ENCODE results near the gene GCM1. TPM values are rescaled to one million over a fixed set of nuclear protein-coding genes. Genes with fewer than 3 reads are reported as not detected.

GCM1 gene
- total and polyA plus RNA-seq, 12 donors: 0.01 TPM; not detected in 11

- no peaks in the 10 kb centered on the region for H3K27me3 ChIP-seq
- TF ChIP-seq CTCF (IDR thresholded peaks at IDR 0.05): no peak
- WGBS, 2 donors: 97% methylated on average over 1 of the region's 1 CpG
- H3K36me3 ChIP-seq: no peaks in the 10 kb centered on the region
- DNase-seq (no peak), ATAC-seq (no peak)
- peaks cover 0 to 8% (median 0%) of the 10 kb centered on the region in 11 donors for H3K9me3 ChIP-seq
- no peak overlapping the region for H3K4me3 ChIP-seq
- H3K4me1 ChIP-seq: no peaks in the 10 kb centered on the region
- no peak overlapping the region for H3K27ac ChIP-seq
- intact Hi-C loops (cut with DNase I): no loop called here
Observed at GRCh38 chr6:53115113-53115512, 33.5 kb downstream of the GCM1 start.

GRCh38 chr6:53113742-53114141, 34.9 kb downstream of the GCM1 start:
- no peaks in the 10 kb centered on the region for H3K36me3 ChIP-seq
- peaks cover 0 to 8% (median 0%) of the 10 kb centered on the region in 11 donors for H3K9me3 ChIP-seq
- H3K27ac ChIP-seq: no peak overlapping the region
- intact Hi-C loops (cut with DNase I): no loop called here
- no peak for DNase-seq
- 49 to 54% methylated on average over 4 of the region's 4 CpGs for WGBS, 2 donors
- no peaks in the 10 kb centered on the region for H3K4me1 ChIP-seq
- H3K4me3 ChIP-seq: no peak overlapping the region
- H3K27me3 ChIP-seq: no peaks in the 10 kb centered on the region
- TF ChIP-seq CTCF (IDR thresholded peaks at IDR 0.05): no peak
- no peak for ATAC-seq

- no peak for TF ChIP-seq CTCF (IDR thresholded peaks at IDR 0.05)
- Histone ChIP-seq H3K4me3 (no peak overlapping the region), H3K27ac (no peak overlapping the region), H3K9me3 (peaks cover 0 to 8% (median 0%) of the 10 kb centered on the region in 11 donors), H3K36me3 (no peaks in the 10 kb centered on the region), H3K27me3 (no peaks in the 10 kb centered on the region), H3K4me1 (no peaks in the 10 kb centered on the region)
- 47 to 51% methylated on average over 1 of the region's 1 CpG for WGBS, 2 donors
- DNase-seq: no peak
- intact Hi-C loops (cut with DNase I): no loop called here
- ATAC-seq: no peak
Observed at GRCh38 chr6:53112871-53113270, 35.8 kb downstream of the GCM1 start.

- intact Hi-C loops (cut with DNase I): no loop called here
- TF ChIP-seq CTCF (IDR thresholded peaks at IDR 0.05): no peak
- Histone ChIP-seq H3K9me3 (peaks cover 0 to 8% (median 0%) of the 10 kb centered on the region in 11 donors), H3K4me3 (no peak overlapping the region), H3K36me3 (no peaks in the 10 kb centered on the region), H3K27me3 (no peaks in the 10 kb centered on the region), H3K27ac (no peak overlapping the region), H3K4me1 (no peaks in the 10 kb centered on the region)
- no peak for ATAC-seq
- DNase-seq: no peak
Observed at GRCh38 chr6:53112404-53112803, 36.2 kb downstream of the GCM1 start.

Measured in heart right ventricle (tissue), 16 donors.